HK-2 (cell line): Measurements from ENCODE around the gene LRP1B.
A peak's percentile ranks its signal among the peaks of the same experiment; 100 is the strongest.

Experiments used
- DNase-seq: peaks from one replicate; pipeline ENCODE4 v3.0.0-alpha.2; 2018; ENCODE audit not compliant: unreplicated experiment

LRP1B gene

GRCh38 chr2:142131010-142131669 lies at the start of gene LRP1B:
TSS of gene LRP1B (minus strand) at chr2:142131016. CDS start at chr2:142130729, 287 bp downstream.
- DNase-seq: peak; percentile 49

DNA sequence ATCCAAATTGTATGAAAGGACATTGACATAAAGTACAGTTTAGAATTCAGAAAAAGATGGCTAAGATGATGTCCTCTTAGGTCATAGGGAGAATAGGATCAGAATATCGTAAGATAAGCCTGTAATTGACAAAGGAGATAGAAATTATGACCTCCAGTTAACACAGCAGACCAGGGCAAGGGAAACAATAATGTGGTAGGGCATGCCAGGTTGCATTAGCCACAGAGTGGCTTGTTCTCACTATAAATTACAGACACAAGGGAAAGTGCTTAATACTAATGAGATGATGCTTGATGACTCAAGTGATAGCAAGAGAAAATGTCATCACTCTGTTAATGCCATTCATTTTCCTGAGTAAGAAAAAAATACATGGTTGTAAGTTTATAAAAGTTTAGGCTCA lies 48.9 kb upstream of the LRP1B start:
- no peak for DNase-seq

GRCh38 chr2:142178604-142179003 lies 47.8 kb upstream of the LRP1B start:
- no peak for DNase-seq

DNA sequence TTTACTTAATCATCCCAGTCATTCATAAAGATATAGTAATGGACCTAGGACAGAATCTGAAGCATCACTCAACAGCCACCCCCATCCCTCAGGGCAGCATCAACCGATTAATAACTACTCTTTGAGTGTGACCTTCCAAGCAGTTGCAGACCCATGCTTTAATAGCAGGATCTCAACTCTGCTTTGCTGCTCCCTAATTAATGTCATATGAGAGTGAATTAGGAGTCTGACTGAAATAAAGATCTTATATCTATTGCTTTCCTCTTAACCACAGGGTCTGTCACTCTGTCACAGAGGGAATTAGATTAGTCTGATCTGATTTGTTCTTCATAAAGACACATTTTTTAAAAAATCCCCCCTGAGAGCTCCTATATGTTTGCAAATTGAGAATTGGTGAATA lies 46.1 kb upstream of the LRP1B start:
- no peak for DNase-seq

DNA sequence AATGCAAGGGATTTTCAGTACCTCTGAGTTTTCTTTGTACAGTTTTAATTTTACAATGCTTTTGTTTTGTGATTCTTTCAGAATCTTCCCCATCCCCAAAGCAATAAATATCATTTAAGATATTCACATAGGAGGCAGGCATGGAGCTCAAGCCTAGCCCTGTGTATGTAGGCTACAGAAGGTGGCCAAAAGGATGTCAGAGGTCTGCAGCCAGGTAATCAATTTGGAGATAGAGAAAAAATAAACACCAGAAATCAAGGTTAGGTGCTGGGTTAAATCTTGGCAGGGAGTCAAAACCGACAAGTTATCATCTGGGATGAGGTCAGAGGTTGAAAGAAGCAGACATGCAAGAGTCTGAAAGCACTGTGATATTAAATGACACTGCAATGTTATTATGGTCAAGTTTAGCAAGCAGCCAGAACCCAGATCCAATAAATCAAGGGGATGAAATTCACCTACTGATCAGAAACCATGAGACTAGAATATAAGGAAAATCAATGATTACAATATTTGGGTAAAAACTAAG lies 45.1 kb upstream of the LRP1B start:
- DNase-seq: no peak

DNA sequence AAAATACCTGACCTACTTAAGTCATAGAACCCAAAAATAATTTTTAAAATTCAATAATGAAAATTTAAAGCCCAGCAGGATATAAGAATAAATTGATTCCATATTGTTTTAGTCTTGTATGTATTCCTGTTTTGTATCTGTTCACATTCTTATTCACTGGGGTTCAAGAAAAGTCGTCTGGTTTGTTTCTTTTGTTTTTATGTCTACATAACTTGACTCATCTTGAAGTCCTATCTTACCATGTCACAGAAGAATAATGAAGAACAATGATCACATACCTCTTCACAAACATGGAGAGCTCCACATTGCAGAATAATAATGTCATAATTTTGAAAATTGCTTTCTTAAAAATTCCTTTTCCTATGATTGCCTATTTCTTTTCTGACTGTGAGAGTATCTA lies 43.4 kb upstream of the LRP1B start:
- DNase-seq: no peak

DNA sequence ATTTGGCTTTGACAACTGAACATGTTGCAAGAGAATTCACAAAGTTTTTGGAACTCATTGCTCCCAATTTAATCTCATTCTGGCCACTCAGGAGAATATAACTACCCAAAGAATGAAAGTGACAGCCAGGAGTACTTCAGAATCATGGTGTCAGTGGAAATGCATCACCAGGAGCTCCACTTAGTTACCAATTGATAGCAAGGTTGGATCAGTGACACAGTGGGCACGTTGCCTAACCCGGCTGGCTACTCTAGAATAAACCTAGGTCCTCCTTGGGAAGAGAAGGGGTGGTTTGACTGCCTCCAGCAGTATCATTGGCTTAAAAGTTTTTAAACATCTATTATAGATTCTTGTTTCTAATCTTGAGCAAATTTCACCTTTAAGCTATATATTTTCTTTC lies 40.0 kb upstream of the LRP1B start:
- no peak for DNase-seq

DNA sequence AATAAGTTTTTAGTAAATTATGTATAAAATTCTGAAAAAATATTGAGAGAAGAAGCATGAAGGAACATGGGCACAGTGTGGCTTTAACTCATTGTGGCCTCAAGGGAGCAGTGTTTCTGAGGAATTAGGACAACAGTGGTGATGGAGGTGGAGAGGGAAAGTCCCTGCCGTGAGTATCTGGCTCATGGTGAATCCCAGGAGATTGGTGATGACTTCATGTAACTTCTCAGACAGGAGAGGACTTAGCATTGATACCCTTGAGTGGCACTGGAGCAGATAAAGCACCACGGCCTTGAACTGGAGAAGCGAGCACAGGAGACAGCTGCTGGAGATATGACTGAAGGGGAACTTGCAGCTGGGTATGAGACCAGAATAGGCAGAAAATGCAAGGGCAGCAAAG lies 35.0 kb upstream of the LRP1B start:
- peak; percentile 48 for DNase-seq

DNA sequence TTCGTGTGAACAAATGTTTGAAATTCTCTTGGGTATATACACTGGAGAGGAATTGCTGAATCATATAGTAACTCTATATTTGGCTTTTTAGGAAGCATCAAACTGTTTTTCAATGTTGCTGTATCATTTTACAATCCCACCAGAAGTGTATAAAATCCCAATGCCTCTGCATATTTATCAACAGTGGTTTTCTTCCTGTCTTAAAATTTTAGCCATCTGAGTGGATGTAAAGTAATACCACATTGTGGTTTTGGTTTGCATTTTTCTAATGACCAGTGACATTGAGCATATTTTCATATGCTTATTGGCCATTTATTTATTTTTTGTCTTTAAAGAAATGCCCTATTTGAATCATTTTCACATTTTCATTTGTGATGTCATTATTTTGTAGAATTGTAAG lies 22.8 kb upstream of the LRP1B start:
- no peak for DNase-seq

DNA sequence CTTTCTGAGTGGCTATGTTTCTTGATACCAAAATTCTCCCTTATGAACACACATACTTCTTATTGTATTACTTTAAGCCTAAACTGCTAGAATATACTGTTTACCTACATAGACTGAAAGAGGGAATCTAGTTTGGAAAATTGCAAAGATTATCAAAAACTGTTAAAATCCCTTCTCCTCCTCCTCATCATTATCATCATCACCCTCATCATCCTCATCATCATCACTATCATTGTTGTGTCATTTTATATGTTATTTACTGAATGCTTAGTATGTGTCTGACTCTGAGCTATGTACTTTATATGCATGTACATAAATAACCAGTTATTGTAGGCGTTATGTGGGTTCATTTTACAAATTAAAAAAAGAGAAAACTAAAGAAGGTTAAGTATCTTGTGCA lies 19.6 kb upstream of the LRP1B start:
- DNase-seq: no peak

- DNase-seq: no peak
These were observed 13.7 kb upstream of the LRP1B start for GRCh38 chr2:142144547-142144946.

GRCh38 chr2:142142595-142142994 lies 11.8 kb upstream of the LRP1B start:
- peak; percentile 23 for DNase-seq

- no peak for DNase-seq
These were observed 9.6 kb upstream of the LRP1B start for GRCh38 chr2:142140434-142140845.

DNA sequence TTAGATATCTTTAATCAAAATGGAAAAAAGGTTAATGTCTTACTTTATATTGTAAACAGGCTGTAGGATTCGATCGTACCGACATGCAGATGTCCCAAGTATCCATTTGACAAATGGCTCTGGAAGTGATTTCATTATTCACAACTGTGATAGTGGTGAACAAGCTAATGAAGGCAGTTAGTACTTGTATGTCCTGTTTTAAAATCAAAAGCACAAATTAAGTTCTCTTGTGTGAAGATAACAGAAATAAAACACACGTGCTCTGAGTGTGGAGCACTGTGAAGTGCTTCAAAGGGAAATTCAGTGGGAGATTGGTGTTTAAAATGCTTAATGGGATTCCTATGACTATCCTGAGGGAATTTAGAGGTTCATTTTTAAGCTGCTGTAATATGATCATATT lies 8.6 kb upstream of the LRP1B start:
- no peak for DNase-seq

GRCh38 chr2:142136571-142136970 lies 5.8 kb upstream of the LRP1B start:
- no peak for DNase-seq

GRCh38 chr2:142134911-142135310 lies 4.1 kb upstream of the LRP1B start:
- no peak for DNase-seq

GRCh38 chr2:142130111-142131009 lies 456 bp downstream of the LRP1B start:
- DNase-seq: peak; percentile 69

DNA sequence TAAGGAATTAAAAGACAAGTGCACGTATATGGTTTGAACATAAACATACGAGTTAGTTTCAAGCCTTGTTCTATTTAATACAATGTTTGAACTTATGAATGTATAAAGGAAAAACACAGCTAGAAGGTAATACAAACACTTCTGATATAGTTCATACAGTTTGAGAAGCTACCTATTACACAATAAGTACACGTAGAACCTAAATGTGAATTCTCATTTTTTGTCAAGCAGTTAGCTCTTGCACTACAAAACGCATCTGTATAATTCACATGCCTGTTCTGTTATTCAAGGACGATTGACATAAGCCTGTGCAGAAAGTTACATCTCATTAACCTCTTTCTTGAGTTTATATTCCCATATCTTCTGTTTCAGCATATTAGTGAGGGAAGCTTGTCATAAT lies 2.7 kb downstream of the LRP1B start:
- DNase-seq: no peak

- DNase-seq: no peak
These were observed 3.6 kb downstream of the LRP1B start for GRCh38 chr2:142127248-142127647.

DNA sequence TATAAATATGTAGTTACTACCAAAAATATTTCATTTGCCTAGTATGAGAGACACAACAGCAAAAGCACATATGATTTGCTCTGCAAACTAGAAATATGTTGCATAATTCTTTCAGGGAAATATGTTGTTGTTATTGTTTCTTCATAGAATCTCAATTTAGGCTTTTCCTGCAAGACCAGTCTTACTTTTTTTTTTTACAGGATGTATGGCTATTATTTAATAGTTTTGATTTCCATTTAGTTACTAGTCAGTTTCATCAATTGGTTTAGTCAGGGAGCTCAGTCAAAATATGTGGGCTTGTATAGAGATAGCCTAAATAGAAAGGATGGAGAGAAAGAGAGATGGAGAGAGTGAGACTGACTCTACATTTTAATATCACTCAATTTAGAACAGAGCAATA lies 6.1 kb downstream of the LRP1B start:
- DNase-seq: no peak

DNA sequence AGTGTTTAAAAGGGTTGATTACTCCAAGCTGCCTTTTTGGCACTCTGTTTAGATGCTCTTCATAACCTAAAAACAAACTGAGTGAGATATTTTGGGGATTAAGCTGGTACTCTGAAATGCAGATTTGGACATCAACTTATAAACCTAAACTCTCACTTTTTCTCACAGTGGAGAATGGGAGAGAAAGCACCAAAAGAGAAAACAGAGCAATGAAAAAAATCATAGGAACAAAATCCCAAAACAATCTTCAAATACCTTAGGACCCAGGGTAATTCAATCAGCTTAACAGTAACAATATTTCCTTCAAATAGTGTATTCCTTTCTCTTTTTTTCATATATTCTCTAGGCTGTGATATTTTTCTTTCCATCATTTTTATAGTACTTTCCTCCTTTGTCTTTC lies 11.5 kb downstream of the LRP1B start:
- DNase-seq: no peak

GRCh38 chr2:142112757-142113221 lies 18.0 kb downstream of the LRP1B start:
- DNase-seq: no peak
